Heart left ventricle (tissue), 13 donors: ENCODE data around the gene PIPOX.

ENCODE experiments used
- CTCF ChIP-seq, 12 donors: fragments of 200-600 bp; sonication (generic) in 4 of 12; IDR thresholded peaks; one replicate each; pipeline versions ENCODE4 v1.5.0 to v1.8.0; 2018 to 2022; ENCODE audit warnings: antibody characterized with exemption in 12 of 12, mild to moderate bottlenecking in 5 of 12
- POLR2A ChIP-seq, 2 donors: fragments of 450-650 bp; IDR thresholded peaks; one replicate each; pipeline ENCODE4 v1.6.1; 2017; ENCODE audit warnings: antibody characterized with exemption in 2 of 2, mild to moderate bottlenecking in 2 of 2, moderate library complexity in 2 of 2
- donor health status: ischemic (EF 13 %, LVEDD 7.1; RV severe dilation, severe dysfunction).
- donor health status: DM: no; HTN: yes; CAD: no.
- donor health status: DM: no; HTN: no; CAD: no.
- donor health status: ischemic (EF 25% LVEDD 6.9; RV normal size, moderate dysfunction).
- donor health status: ischemic (EF 25% LVEDD 5.7; RV mildly dilated, moderate dysfunction).
- donor health status: ischemic (EF 35%, LVEDD 5.7; RV mildly dilated, moderate dysfunction).
- donor health status: nonischemic (EF 11% LVEDD 7.7; RV severe dilation, severe dysfunction).
- donor health status: DM: yes; HTN: yes; CAD: no.
- donor health status: PGD.
- donor health status: ischemic (EF 29% LVEDD 5.4; RV normal size, mild dysfunction).
- donor health status: nonischemic (EF 23%, LVEDD 6.1; RV moderate dilation, normal function).

DNA sequence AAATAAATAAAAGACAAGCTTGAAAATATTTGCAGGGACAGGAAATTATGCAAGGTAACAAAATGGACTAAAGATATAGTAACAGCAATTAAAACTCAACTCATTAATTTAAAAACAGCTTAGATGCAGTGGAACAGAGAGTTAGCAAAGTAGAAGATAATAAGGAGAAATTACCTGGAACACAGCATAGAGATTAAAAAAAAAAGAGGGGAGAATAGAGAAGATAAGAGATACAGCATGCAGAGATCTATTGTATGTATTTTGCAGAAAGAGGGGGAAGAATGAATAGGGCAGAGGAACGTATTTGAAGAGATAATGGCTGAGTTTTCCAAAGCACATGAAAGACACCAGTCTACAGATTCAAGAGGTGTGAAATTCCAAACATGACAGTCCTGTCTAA, 8.4 kb upstream of the PIPOX start:
- TF ChIP-seq CTCF (IDR thresholded peaks at IDR 0.05) = no peak
- TF ChIP-seq POLR2A (IDR thresholded peaks at IDR 0.05) = no peak
